ENCODE measurements around the gene ZNF576. TPM values are rescaled to one million over a fixed set of nuclear protein-coding genes. Genes with fewer than 3 reads are reported as not detected.
"Not testable (repeated sequence)": the region's sequence is repeated elsewhere in the genome, so short reads cannot be mapped to it uniquely, and the experiment has no call there.

The ZNF576 gene
- total RNA-seq, 1 donor from 2014 or later: 14.8 TPM

GRCh38 chr19:43596842-43597461, 557 bp downstream of the ZNF576 start:
- Mint-ChIP-seq H3K4me3 (ENCODE audit: low read depth) (peak overlapping the region; percentile 91), H3K36me3 (ENCODE audit: low read depth) (peaks cover 49% of the 10 kb centered on the region), H3K27me3 (ENCODE audit: low read depth) (no peaks in the 10 kb centered on the region), H3K4me1 (ENCODE audit: low read depth) (peaks cover 27% of the 10 kb centered on the region), H3K27ac (peak overlapping the region; percentile 91), H3K9me3 (no peaks in the 10 kb centered on the region)
- DNase-seq (ENCODE audit: low spot score): no peak
- intact Hi-C loops (cut with micrococcal nuclease): loop anchor here (1.0 to 10.0 kb wide), 9 partner anchors 17 to 188 kb away; partner anchors contain the start of genes KCNN4, PHLDB3, PINLYP and XRCC1

GRCh38 chr19:43597876-43598275, 1.5 kb downstream of the ZNF576 start:
- intact Hi-C loops (cut with micrococcal nuclease): loop anchor here (2.0 to 10.0 kb wide), 5 partner anchors 65 to 187 kb away; partner anchors contain the start of genes KCNN4 and ZNF575
- Mint-ChIP-seq H3K27ac (peak overlapping the region; percentile 91), H3K9me3 (no peaks in the 10 kb centered on the region), H3K36me3 (ENCODE audit: low read depth) (peaks cover 46% of the 10 kb centered on the region), H3K4me3 (ENCODE audit: low read depth) (peak overlapping the region; percentile 91), H3K27me3 (ENCODE audit: low read depth) (no peaks in the 10 kb centered on the region), H3K4me1 (ENCODE audit: low read depth) (peaks cover 27% of the 10 kb centered on the region)
- no peak for DNase-seq (ENCODE audit: low spot score)

GRCh38 chr19:43598445-43599240, 2.2 kb downstream of the ZNF576 start:
- H3K27me3 Mint-ChIP-seq (ENCODE audit: low read depth): no peaks in the 10 kb centered on the region
- no peaks in the 10 kb centered on the region for H3K9me3 Mint-ChIP-seq
- H3K36me3 Mint-ChIP-seq (ENCODE audit: low read depth): peaks cover 41% of the 10 kb centered on the region
- intact Hi-C loops (cut with micrococcal nuclease): loop anchor here (5.0 to 10.0 kb wide), 2 partner anchors 136 to 186 kb away; partner anchors contain the start of gene KCNN4
- H3K4me3 Mint-ChIP-seq (ENCODE audit: low read depth): peak overlapping the region; percentile 91
- DNase-seq (ENCODE audit: low spot score): no peak
- no peak overlapping the region for H3K27ac Mint-ChIP-seq
- H3K4me1 Mint-ChIP-seq (ENCODE audit: low read depth): peaks cover 22% of the 10 kb centered on the region

DNA sequence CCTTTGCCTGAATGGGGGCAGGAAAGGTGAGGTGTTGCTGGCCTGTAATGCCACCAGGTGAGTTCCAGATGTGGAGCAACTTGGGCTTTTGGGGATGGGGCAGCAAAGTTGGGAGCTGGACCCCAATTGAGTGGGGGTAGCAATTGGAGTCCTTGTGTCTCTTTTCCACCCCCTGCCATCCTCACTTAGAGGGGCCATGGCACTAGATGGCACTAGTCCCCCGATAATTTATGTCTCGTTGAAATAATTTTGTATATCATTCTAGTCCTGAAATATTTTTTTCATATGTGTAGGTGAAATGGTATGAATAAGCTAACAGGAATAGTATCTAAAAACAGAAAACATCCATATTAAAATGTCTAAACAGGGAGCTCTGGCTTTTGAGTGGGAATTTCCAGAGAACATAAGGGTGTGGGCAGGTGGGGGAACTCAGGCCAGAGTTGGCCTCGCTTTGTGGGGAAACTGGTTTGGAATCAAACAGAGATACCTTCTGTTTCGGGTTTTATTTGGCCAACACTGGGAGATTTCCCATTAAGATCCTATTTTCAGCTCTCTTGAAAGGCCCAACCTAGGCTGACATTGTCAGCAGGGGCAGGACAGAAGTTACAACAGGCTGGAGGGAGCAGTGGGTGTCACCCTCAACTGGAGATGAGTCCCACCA, 3.4 kb downstream of the ZNF576 start:
- Mint-ChIP-seq H3K27ac (no peak overlapping the region), H3K36me3 (ENCODE audit: low read depth) (peaks cover 37% of the 10 kb centered on the region), H3K9me3 (no peaks in the 10 kb centered on the region), H3K4me3 (ENCODE audit: low read depth) (no peak overlapping the region), H3K4me1 (ENCODE audit: low read depth) (peaks cover 18% of the 10 kb centered on the region), H3K27me3 (ENCODE audit: low read depth) (no peaks in the 10 kb centered on the region)
- intact Hi-C loops (cut with micrococcal nuclease): loop anchor here (5.0 to 10.0 kb wide), 2 partner anchors 137 to 185 kb away; partner anchors contain the start of gene KCNN4
- DNase-seq (ENCODE audit: low spot score): no peak

GRCh38 chr19:43600326-43600725, 3.9 kb downstream of the ZNF576 start:
- intact Hi-C loops (cut with micrococcal nuclease); H3K27me3 Mint-ChIP-seq (ENCODE audit: low read depth); H3K4me3 Mint-ChIP-seq (ENCODE audit: low read depth); DNase-seq (ENCODE audit: low spot score); H3K27ac Mint-ChIP-seq; H3K9me3 Mint-ChIP-seq: not testable (repeated sequence)
- peaks cover 18% of the 10 kb centered on the region for H3K4me1 Mint-ChIP-seq (ENCODE audit: low read depth)
- H3K36me3 Mint-ChIP-seq (ENCODE audit: low read depth): peaks cover 37% of the 10 kb centered on the region

DNA sequence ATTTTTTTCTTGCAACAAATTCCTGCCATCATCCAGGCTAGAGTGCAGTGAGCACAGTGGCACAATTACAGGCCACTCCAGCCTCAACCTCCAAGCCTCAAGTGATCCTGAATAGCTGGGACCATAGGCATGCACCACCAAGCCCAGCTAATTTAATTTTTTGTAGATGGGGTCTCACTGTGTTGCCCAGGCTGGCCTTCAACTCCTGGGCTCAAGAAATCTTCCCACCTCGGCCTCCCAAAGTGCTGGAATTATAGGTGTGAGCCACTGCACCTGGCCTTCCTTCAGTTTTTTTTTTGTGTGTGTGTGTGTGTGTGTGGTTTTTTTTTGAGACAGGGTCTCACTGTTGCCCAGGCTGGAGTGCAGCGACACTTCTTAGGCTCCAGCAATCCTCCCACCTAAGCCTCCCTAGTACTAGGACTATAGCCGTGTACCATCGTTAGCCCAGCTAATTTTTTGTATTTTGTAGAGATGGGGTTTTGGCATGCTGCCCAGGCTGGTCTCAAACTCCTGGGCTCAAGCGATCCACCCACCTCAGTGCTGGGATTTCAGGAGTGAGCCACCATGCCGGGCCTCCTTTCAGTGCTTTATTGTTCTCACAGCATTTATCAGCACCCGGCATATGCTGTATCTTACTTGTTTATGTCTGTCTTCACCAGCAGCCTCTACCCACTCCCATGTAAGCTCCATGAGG, 9.6 kb downstream of the ZNF576 start:
- intact Hi-C loops (cut with micrococcal nuclease): no loop called here
- no peak overlapping the region for H3K27ac Mint-ChIP-seq

DNA sequence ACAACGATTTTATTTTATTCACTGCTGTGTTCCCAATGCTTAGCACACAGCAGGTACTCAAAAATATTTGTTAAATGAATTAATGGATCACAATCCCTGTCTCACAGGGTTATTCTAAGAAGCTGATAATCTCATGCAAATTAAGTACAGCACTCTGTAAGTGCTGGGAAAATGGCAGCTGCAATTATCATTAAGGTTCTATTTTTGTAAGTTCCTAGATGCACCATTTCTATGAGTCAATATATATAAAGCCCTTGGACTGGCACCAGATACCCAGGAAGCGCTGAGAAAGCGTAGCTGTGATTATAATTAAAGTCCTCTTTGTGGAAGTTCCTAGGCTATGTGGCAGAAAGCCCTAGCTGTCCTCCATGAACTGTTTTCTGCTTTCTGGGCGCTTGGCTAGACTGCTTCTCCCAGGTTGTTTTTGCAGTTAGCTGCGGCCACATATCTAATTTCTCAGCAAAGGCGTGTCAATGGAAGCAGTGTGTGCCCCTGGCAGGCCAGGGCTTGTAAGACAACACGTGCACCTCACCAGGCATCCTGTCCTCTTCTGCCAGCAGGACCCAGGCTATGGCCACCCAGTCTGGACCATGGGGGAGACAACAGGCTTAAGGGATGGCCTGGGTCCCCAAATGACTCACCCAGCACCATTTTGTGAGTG, 10.3 kb downstream of the ZNF576 start:
- intact Hi-C loops (cut with micrococcal nuclease): no loop called here
- Mint-ChIP-seq H3K4me3 (ENCODE audit: low read depth) (no peak overlapping the region), H3K9me3 (no peaks in the 10 kb centered on the region), H3K36me3 (ENCODE audit: low read depth) (peaks cover 3% of the 10 kb centered on the region), H3K27me3 (ENCODE audit: low read depth) (no peaks in the 10 kb centered on the region), H3K27ac (no peak overlapping the region), H3K4me1 (ENCODE audit: low read depth) (peaks cover 1% of the 10 kb centered on the region)
- no peak for DNase-seq (ENCODE audit: low spot score)

More for the DNA sequence above, 9.6 kb downstream of the ZNF576 start:
- Mint-ChIP-seq H3K27me3 (ENCODE audit: low read depth) (no peaks in the 10 kb centered on the region), H3K4me3 (ENCODE audit: low read depth) (no peak overlapping the region), H3K4me1 (ENCODE audit: low read depth) (peaks cover 1% of the 10 kb centered on the region), H3K36me3 (ENCODE audit: low read depth) (peaks cover 8% of the 10 kb centered on the region), H3K9me3 (no peaks in the 10 kb centered on the region)
- DNase-seq (ENCODE audit: low spot score): no peak

DNA sequence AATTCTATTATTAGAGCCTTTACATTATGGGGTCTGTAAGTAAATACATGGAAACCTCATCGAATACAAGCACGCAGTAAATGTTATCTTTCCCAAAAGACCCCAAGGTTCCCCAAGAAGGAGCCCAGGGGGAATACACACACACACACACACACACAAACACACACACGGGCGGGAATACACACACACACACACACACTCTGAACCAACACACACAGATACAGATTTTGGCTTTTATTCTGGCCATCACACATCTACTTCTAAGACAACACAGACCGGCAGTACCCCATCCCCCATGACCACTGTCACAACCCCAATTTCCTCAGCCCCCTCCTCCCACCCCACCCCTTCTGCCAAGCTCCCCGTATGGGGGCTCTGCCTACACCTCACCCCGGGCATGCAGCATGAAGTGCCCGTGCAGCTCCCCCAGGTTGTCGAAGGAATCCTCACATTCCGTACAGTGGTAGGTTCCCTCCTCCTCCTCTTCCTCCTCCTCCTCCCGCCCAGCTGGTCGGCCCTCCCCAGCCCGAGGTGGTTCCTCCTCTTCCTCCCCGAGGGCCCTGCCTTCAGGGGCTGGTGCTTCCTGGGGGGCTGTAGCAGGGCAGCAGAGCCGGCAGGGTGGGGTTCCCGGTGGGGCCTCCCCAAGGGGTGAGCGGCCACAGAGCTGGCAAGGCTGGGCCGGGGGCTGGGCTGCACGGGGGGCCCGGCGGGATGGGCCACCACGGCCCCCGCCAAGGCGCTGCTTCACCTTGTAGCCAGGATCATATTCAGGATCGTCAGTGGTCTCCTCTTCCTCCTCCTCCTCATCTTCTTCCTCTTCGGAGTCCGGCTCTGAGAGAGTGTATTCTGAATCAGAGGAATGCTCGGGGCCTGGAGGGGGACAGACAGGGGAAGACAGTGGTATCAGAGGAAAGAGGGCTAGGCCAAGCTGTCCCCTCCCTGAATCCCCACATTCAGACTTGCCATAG, 11.1 kb downstream of the ZNF576 start:
- Mint-ChIP-seq H3K27ac (no peak overlapping the region), H3K4me1 (ENCODE audit: low read depth) (peaks cover 1% of the 10 kb centered on the region), H3K9me3 (no peaks in the 10 kb centered on the region), H3K4me3 (ENCODE audit: low read depth) (no peak overlapping the region), H3K36me3 (ENCODE audit: low read depth) (peaks cover 3% of the 10 kb centered on the region), H3K27me3 (ENCODE audit: low read depth) (no peaks in the 10 kb centered on the region)
- DNase-seq (ENCODE audit: low spot score): no peak
- intact Hi-C loops (cut with micrococcal nuclease): no loop called here

- Mint-ChIP-seq H3K36me3 (ENCODE audit: low read depth) (no peaks in the 10 kb centered on the region), H3K27me3 (ENCODE audit: low read depth) (no peaks in the 10 kb centered on the region), H3K4me1 (ENCODE audit: low read depth) (peaks cover 1% of the 10 kb centered on the region), H3K4me3 (ENCODE audit: low read depth) (no peak overlapping the region), H3K9me3 (no peaks in the 10 kb centered on the region), H3K27ac (no peak overlapping the region)
- DNase-seq (ENCODE audit: low spot score): no peak
- intact Hi-C loops (cut with micrococcal nuclease): no loop called here
Observed at GRCh38 chr19:43609872-43610271, 13.5 kb downstream of the ZNF576 start.

DNA sequence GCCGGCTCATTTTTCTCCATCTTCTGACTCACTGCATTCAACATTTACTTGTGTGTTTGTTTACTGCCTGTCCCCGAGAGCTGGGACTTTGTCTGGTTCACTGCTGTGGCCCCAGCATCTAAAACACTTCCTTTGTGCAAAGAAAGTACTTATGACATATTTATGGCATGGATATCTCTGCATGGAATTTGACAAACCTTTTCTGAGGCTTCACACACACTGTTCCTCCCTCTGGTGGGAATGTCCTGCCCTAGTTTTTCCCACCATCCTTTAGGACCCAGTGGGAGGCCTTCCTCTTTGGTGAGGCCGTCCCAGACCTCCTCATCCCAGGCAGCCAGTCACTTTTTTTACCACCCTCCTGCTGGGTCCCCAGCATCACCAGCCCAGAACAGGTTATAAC, 14.1 kb downstream of the ZNF576 start:
- intact Hi-C loops (cut with micrococcal nuclease): no loop called here
- H3K4me1 Mint-ChIP-seq (ENCODE audit: low read depth): peaks cover 1% of the 10 kb centered on the region
- no peak overlapping the region for H3K4me3 Mint-ChIP-seq (ENCODE audit: low read depth)
- no peak overlapping the region for H3K27ac Mint-ChIP-seq
- no peaks in the 10 kb centered on the region for H3K36me3 Mint-ChIP-seq (ENCODE audit: low read depth)
- no peaks in the 10 kb centered on the region for H3K9me3 Mint-ChIP-seq
- DNase-seq (ENCODE audit: low spot score): no peak
- H3K27me3 Mint-ChIP-seq (ENCODE audit: low read depth): no peaks in the 10 kb centered on the region

DNA sequence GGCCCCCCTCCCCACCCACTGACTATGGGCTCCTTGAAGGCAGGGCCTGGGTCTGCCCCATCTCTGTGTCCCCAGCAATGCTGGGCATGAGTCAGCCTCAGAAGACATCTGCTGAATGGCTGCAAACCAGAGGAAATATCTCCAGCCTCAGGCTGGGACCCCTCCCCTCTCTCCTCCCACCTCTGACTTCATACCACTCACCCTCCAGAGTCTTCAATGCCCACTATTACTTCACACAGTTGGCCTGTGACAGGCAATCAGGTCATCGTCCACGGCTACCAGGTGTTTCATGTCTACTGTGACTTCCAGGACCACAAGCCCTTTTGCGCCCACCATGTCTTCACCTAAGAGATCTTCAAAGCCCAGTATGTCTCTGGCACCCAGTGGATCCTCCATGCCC, 15.4 kb downstream of the ZNF576 start, which contains the start of gene SRRM5:
SRRM5 (plus strand) TSS at position 301 of the 400 bp plus-strand sequence; CDS start at position 335, 34 bp downstream.
- no peaks in the 10 kb centered on the region for H3K36me3 Mint-ChIP-seq (ENCODE audit: low read depth)
- H3K4me1 Mint-ChIP-seq (ENCODE audit: low read depth): peaks cover 1% of the 10 kb centered on the region
- DNase-seq (ENCODE audit: low spot score): no peak
- intact Hi-C loops (cut with micrococcal nuclease): no loop called here
- no peak within 1 kb of the TSS for H3K4me3 Mint-ChIP-seq (ENCODE audit: low read depth)
- no peaks in the 10 kb centered on the region for H3K9me3 Mint-ChIP-seq
- no peaks in the 10 kb centered on the region for H3K27me3 Mint-ChIP-seq (ENCODE audit: low read depth)
- H3K27ac Mint-ChIP-seq: no peak within 1 kb of the TSS
